Measurements from ENCODE around the gene CD59.

CD59 gene

DNA sequence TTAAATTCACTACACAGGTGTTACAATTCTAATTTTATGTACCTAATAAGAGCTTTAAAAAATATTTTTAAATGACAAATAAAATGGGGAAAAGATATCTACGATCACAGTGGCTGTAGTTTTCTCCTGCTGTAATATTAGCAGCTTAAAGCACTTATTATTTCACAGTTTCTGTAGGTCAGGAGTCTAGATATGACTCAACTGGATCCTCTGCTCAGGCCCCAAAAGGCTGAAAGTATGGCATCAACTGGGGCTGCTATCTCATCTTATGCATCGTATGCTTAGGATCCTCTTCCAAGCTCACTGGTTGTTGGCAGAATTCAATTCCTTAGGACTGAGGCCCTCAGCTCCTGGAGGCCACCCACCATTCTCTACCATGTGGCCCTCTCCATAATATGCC lies 25.2 kb upstream of the CD59 start:
- no peak overlapping the region for H2BK5ac ChIP-seq (ENCODE audit: low read length)
- H3K4me3 ChIP-seq (ENCODE audit: low read length) = no peak overlapping the region
- WGBS (ENCODE audit: extremely low coverage, insufficient coverage, low lambda C conversion rate) = no CpG with 5 or more reads among the region's 2 CpGs
- no peaks in the 10 kb centered on the region for H3K4me1 ChIP-seq (ENCODE audit: control insufficient read depth, low read depth, low read length)
- H2BK15ac ChIP-seq (replicated peaks; ENCODE audit: low read depth) = no peak overlapping the region
- H3K56ac ChIP-seq (ENCODE audit: low read length) = no peak overlapping the region
- H3K36me3 ChIP-seq (ENCODE audit: control insufficient read depth, insufficient read depth, low read length) = no peaks in the 10 kb centered on the region
- no peak overlapping the region for H2AK5ac ChIP-seq (ENCODE audit: low read length)
- H3K18ac ChIP-seq (ENCODE audit: low read length) = no peak overlapping the region
- H4K5ac ChIP-seq (ENCODE audit: low read length) = no peak overlapping the region
- no peak overlapping the region for H4K8ac ChIP-seq (ENCODE audit: low read depth, low read length)
- no peak overlapping the region for H3K4ac ChIP-seq (ENCODE audit: low read depth, low read length)
- H3K79me1 ChIP-seq (ENCODE audit: low read length) = no peaks in the 10 kb centered on the region
- no peak for DNase-seq
- no peak overlapping the region for H3K27ac ChIP-seq (ENCODE audit: low read depth, low read length)
- no peak overlapping the region for H2BK120ac ChIP-seq (ENCODE audit: low read depth, low read length)
- no peaks in the 10 kb centered on the region for H3K79me2 ChIP-seq (ENCODE audit: control insufficient read depth, insufficient read depth, low read length)
- H3K23ac ChIP-seq (ENCODE audit: low read length) = no peak overlapping the region
- H3K27me3 ChIP-seq (ENCODE audit: insufficient read depth, low read length, poor library complexity) = no peaks in the 10 kb centered on the region
- H3K4me2 ChIP-seq (ENCODE audit: low read length) = no peak overlapping the region
- H3K9ac ChIP-seq (ENCODE audit: low read length) = no peak overlapping the region

DNA sequence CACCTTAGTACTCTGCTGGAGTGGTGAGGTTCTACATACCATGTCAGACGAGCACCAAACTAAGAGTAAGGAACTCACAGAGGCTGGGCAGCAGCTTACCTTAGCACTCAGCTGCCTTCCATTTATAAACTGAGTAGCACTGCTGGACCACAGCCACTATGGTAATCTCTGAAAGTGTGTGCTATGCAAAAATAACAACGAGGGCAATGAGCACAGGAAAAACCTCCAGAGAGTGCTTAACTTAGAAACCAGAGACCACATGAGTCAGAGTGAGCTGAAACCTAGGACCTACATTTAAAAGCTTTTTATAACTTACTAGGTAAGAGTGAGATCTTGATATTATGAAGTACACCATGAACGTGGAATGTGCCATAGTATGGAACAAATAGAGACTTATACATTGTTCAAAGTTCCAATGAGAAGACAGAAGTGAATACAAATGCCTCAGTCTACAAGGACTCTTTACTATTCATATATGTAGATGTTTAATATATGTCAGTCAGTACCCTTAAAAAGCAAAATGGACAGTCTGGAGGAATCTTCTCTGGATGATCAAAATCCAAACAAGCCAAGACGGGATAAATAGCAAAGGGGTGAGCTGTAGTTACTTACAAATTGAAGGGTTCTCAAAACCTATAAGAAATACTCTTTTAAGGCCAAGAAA lies 17.2 kb upstream of the CD59 start:
- Histone ChIP-seq H3K79me1 (ENCODE audit: low read length) (no peaks in the 10 kb centered on the region), H3K79me2 (ENCODE audit: control insufficient read depth, insufficient read depth, low read length) (no peaks in the 10 kb centered on the region), H3K18ac (ENCODE audit: low read length) (no peak overlapping the region), H4K5ac (ENCODE audit: low read length) (no peak overlapping the region), H3K36me3 (ENCODE audit: control insufficient read depth, insufficient read depth, low read length) (no peaks in the 10 kb centered on the region), H2BK15ac (replicated peaks; ENCODE audit: low read depth) (no peak overlapping the region), H3K23ac (ENCODE audit: low read length) (no peak overlapping the region), H3K4me3 (ENCODE audit: low read length) (no peak overlapping the region), H3K9ac (ENCODE audit: low read length) (no peak overlapping the region), H2AK5ac (ENCODE audit: low read length) (no peak overlapping the region), H3K4ac (ENCODE audit: low read depth, low read length) (no peak overlapping the region), H2BK120ac (ENCODE audit: low read depth, low read length) (no peak overlapping the region), H4K8ac (ENCODE audit: low read depth, low read length) (no peak overlapping the region), H3K56ac (ENCODE audit: low read length) (no peak overlapping the region), H3K4me2 (ENCODE audit: low read length) (no peak overlapping the region), H3K4me1 (ENCODE audit: control insufficient read depth, low read depth, low read length) (no peaks in the 10 kb centered on the region), H2BK5ac (ENCODE audit: low read length) (no peak overlapping the region), H3K27ac (ENCODE audit: low read depth, low read length) (no peak overlapping the region), H3K27me3 (ENCODE audit: insufficient read depth, low read length, poor library complexity) (no peaks in the 10 kb centered on the region)
- WGBS (ENCODE audit: extremely low coverage, insufficient coverage, low lambda C conversion rate) = no CpG with 5 or more reads among the region's 4 CpGs
- DNase-seq = no peak

DNA sequence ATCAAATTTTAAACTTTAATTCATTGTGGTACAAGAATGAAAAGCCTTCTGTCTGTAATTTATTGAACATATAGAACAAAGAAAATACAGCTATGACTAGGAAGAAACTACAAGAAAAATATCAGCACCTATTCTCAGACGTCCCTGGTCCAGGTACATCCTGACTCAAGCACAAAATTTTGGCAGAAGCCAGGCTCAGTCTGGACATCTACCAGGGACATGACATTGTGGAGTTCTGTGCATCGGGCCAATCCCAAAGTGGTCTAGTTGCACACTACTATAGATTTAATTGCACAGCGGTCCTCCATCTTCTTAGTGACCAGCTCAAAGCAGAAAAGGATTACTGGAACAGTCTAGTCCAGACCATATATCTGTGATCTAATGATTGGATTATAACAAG lies 15.7 kb upstream of the CD59 start:
- no peak overlapping the region for H3K23ac ChIP-seq (ENCODE audit: low read length)
- H3K27me3 ChIP-seq (ENCODE audit: insufficient read depth, low read length, poor library complexity) = no peaks in the 10 kb centered on the region
- WGBS (ENCODE audit: extremely low coverage, insufficient coverage, low lambda C conversion rate) = no CpG with 5 or more reads among the region's 3 CpGs
- H3K9ac ChIP-seq (ENCODE audit: low read length) = no peak overlapping the region
- H3K27ac ChIP-seq (ENCODE audit: low read depth, low read length) = no peak overlapping the region
- H3K79me1 ChIP-seq (ENCODE audit: low read length) = no peaks in the 10 kb centered on the region
- H4K8ac ChIP-seq (ENCODE audit: low read depth, low read length) = no peak overlapping the region
- no peak overlapping the region for H3K4ac ChIP-seq (ENCODE audit: low read depth, low read length)
- H3K79me2 ChIP-seq (ENCODE audit: control insufficient read depth, insufficient read depth, low read length) = no peaks in the 10 kb centered on the region
- no peaks in the 10 kb centered on the region for H3K36me3 ChIP-seq (ENCODE audit: control insufficient read depth, insufficient read depth, low read length)
- no peak overlapping the region for H2BK15ac ChIP-seq (replicated peaks; ENCODE audit: low read depth)
- H2BK120ac ChIP-seq (ENCODE audit: low read depth, low read length) = no peak overlapping the region
- no peak overlapping the region for H3K4me2 ChIP-seq (ENCODE audit: low read length)
- no peak overlapping the region for H3K18ac ChIP-seq (ENCODE audit: low read length)
- H2AK5ac ChIP-seq (ENCODE audit: low read length) = no peak overlapping the region
- H3K4me3 ChIP-seq (ENCODE audit: low read length) = no peak overlapping the region
- no peak for DNase-seq
- H2BK5ac ChIP-seq (ENCODE audit: low read length) = no peak overlapping the region
- no peaks in the 10 kb centered on the region for H3K4me1 ChIP-seq (ENCODE audit: control insufficient read depth, low read depth, low read length)
- H4K5ac ChIP-seq (ENCODE audit: low read length) = no peak overlapping the region
- H3K56ac ChIP-seq (ENCODE audit: low read length) = no peak overlapping the region

DNA sequence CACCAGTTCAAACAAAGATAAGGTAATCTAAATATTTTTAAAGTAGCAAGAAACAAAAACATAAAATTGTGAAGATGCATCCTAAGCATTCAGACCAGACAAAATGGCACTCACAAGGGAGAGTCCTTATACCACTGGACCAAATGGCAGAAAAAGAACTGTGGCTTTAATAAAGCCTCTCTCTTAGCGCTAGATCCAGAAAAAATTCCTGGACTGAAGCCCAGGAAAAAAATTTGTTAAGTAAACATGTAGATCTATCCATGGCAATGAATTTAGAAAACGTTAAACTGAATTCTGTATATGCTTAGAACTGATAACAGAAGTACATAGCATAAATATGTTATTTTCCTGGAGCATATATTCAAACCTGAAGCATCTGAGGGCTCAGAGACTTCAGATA lies 11.8 kb upstream of the CD59 start:
- Histone ChIP-seq H2BK120ac (ENCODE audit: low read depth, low read length) (no peak overlapping the region), H3K27me3 (ENCODE audit: insufficient read depth, low read length, poor library complexity) (no peaks in the 10 kb centered on the region), H3K79me2 (ENCODE audit: control insufficient read depth, insufficient read depth, low read length) (no peaks in the 10 kb centered on the region), H3K23ac (ENCODE audit: low read length) (no peak overlapping the region), H2AK5ac (ENCODE audit: low read length) (no peak overlapping the region), H3K9ac (ENCODE audit: low read length) (no peak overlapping the region), H3K4me3 (ENCODE audit: low read length) (no peak overlapping the region), H3K36me3 (ENCODE audit: control insufficient read depth, insufficient read depth, low read length) (no peaks in the 10 kb centered on the region), H3K27ac (ENCODE audit: low read depth, low read length) (no peak overlapping the region), H4K8ac (ENCODE audit: low read depth, low read length) (no peak overlapping the region), H3K4ac (ENCODE audit: low read depth, low read length) (no peak overlapping the region), H3K4me1 (ENCODE audit: control insufficient read depth, low read depth, low read length) (no peaks in the 10 kb centered on the region), H3K4me2 (ENCODE audit: low read length) (no peak overlapping the region), H3K56ac (ENCODE audit: low read length) (no peak overlapping the region), H4K5ac (ENCODE audit: low read length) (no peak overlapping the region), H3K18ac (ENCODE audit: low read length) (no peak overlapping the region), H3K79me1 (ENCODE audit: low read length) (no peaks in the 10 kb centered on the region), H2BK15ac (replicated peaks; ENCODE audit: low read depth) (no peak overlapping the region), H2BK5ac (ENCODE audit: low read length) (no peak overlapping the region)
- WGBS (ENCODE audit: extremely low coverage, insufficient coverage, low lambda C conversion rate) = no CpG with 5 or more reads among the region's 2 CpGs
- no peak for DNase-seq

DNA sequence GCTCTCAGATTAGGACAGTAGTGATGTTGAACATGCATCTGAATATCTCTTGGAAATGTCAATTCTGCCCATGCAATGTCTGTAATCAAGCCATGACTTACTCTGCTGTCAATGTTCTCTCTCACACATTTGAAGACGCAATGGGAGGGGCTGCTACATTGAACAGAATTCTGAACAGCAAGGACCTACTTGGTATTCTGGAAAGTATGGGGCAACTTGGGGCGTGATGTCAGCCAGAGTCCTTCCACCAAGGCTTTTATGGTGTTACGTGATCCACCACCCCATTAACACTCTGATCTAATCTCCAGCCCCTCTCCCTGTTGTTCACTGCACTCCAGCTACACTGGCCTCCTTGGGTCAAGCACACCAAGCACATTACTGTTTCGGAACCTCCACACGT lies 7.1 kb upstream of the CD59 start:
- H3K9ac ChIP-seq (ENCODE audit: low read length) = no peak overlapping the region
- no peak overlapping the region for H3K18ac ChIP-seq (ENCODE audit: low read length)
- peak; percentile 25 for DNase-seq
- no peak overlapping the region for H4K8ac ChIP-seq (ENCODE audit: low read depth, low read length)
- no CpG with 5 or more reads among the region's 5 CpGs for WGBS (ENCODE audit: extremely low coverage, insufficient coverage, low lambda C conversion rate)
- no peak overlapping the region for H2BK5ac ChIP-seq (ENCODE audit: low read length)
- H3K79me1 ChIP-seq (ENCODE audit: low read length) = no peaks in the 10 kb centered on the region
- H3K4me2 ChIP-seq (ENCODE audit: low read length) = no peak overlapping the region
- no peak overlapping the region for H2BK120ac ChIP-seq (ENCODE audit: low read depth, low read length)
- no peak overlapping the region for H3K23ac ChIP-seq (ENCODE audit: low read length)
- no peak overlapping the region for H2BK15ac ChIP-seq (replicated peaks; ENCODE audit: low read depth)
- no peak overlapping the region for H3K27ac ChIP-seq (ENCODE audit: low read depth, low read length)
- no peaks in the 10 kb centered on the region for H3K79me2 ChIP-seq (ENCODE audit: control insufficient read depth, insufficient read depth, low read length)
- H3K4me3 ChIP-seq (ENCODE audit: low read length) = no peak overlapping the region
- H2AK5ac ChIP-seq (ENCODE audit: low read length) = no peak overlapping the region
- no peak overlapping the region for H3K4ac ChIP-seq (ENCODE audit: low read depth, low read length)
- no peak overlapping the region for H4K5ac ChIP-seq (ENCODE audit: low read length)
- H3K56ac ChIP-seq (ENCODE audit: low read length) = no peak overlapping the region
- no peaks in the 10 kb centered on the region for H3K4me1 ChIP-seq (ENCODE audit: control insufficient read depth, low read depth, low read length)
- H3K27me3 ChIP-seq (ENCODE audit: insufficient read depth, low read length, poor library complexity) = no peaks in the 10 kb centered on the region
- H3K36me3 ChIP-seq (ENCODE audit: control insufficient read depth, insufficient read depth, low read length) = no peaks in the 10 kb centered on the region

DNA sequence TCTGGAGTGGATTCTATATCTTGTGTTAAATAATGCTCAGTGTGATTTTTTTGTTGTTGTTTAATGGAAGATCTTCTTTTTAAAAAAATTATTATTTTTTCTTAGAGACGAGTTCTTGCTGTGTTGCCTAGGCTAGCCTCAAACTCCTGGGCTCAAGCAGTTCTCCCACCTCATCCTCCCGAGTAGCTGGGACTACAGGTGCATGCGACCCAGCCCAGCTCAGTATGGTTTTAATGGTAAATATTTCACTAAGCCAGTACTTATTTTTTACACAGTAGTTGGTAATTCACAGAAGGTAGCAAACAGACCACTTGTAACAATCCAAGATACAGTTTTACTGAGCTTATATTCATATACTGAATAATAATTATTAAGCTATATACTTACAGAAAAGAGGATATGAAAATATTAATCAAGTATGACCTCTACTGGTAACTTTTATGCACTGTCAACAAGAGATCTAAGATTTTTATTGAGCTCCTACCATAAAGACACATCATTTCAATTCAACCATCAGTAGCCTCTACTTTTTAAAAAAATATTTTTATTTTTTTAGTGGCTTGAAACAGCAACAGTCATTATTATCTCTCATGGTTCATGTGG lies 6.1 kb upstream of the CD59 start:
- H4K5ac ChIP-seq (ENCODE audit: low read length) = no peak overlapping the region
- no peak overlapping the region for H2BK120ac ChIP-seq (ENCODE audit: low read depth, low read length)
- WGBS (ENCODE audit: extremely low coverage, insufficient coverage, low lambda C conversion rate) = no CpG with 5 or more reads among the region's 3 CpGs
- H3K4ac ChIP-seq (ENCODE audit: low read depth, low read length) = no peak overlapping the region
- no peak overlapping the region for H3K4me2 ChIP-seq (ENCODE audit: low read length)
- H2BK15ac ChIP-seq (replicated peaks; ENCODE audit: low read depth) = no peak overlapping the region
- H3K4me1 ChIP-seq (ENCODE audit: control insufficient read depth, low read depth, low read length) = no peaks in the 10 kb centered on the region
- H3K9ac ChIP-seq (ENCODE audit: low read length) = no peak overlapping the region
- no peak overlapping the region for H3K27ac ChIP-seq (ENCODE audit: low read depth, low read length)
- H2BK5ac ChIP-seq (ENCODE audit: low read length) = no peak overlapping the region
- H2AK5ac ChIP-seq (ENCODE audit: low read length) = no peak overlapping the region
- H3K56ac ChIP-seq (ENCODE audit: low read length) = no peak overlapping the region
- H3K27me3 ChIP-seq (ENCODE audit: insufficient read depth, low read length, poor library complexity) = no peaks in the 10 kb centered on the region
- H3K79me1 ChIP-seq (ENCODE audit: low read length) = no peaks in the 10 kb centered on the region
- no peak for DNase-seq
- no peaks in the 10 kb centered on the region for H3K79me2 ChIP-seq (ENCODE audit: control insufficient read depth, insufficient read depth, low read length)
- H4K8ac ChIP-seq (ENCODE audit: low read depth, low read length) = no peak overlapping the region
- no peak overlapping the region for H3K4me3 ChIP-seq (ENCODE audit: low read length)
- no peak overlapping the region for H3K18ac ChIP-seq (ENCODE audit: low read length)
- H3K23ac ChIP-seq (ENCODE audit: low read length) = no peak overlapping the region
- no peaks in the 10 kb centered on the region for H3K36me3 ChIP-seq (ENCODE audit: control insufficient read depth, insufficient read depth, low read length)

All from mesendoderm (in vitro differentiated cells).